Left renal cortex interstitium (tissue), 4 donors: ENCODE data around the gene RIPOR2. TPM values are rescaled to one million over a fixed set of nuclear protein-coding genes. Genes with fewer than 3 reads are reported as not detected.

Experiments used
- DNase-seq, 4 donors: peaks; one replicate each; pipeline ENCODE4 v3.0.0-alpha.2; 2013; ENCODE audit warnings: low read depth in 4 of 4, low spot score in 2 of 4, missing footprints in 1 of 4
- polyA plus RNA-seq, 4 donors: library from polyadenylated mRNA; unstranded; fragments of 120-200 nt; gene quantifications; one replicate each; pipeline ENCODE4 v1.2.1, GENCODE V29; 2013; ENCODE audit not compliant: insufficient read length in 4 of 4

The RIPOR2 gene
- polyA plus RNA-seq, 4 donors: 6.0 to 8.8 (median 7.1) TPM

DNA sequence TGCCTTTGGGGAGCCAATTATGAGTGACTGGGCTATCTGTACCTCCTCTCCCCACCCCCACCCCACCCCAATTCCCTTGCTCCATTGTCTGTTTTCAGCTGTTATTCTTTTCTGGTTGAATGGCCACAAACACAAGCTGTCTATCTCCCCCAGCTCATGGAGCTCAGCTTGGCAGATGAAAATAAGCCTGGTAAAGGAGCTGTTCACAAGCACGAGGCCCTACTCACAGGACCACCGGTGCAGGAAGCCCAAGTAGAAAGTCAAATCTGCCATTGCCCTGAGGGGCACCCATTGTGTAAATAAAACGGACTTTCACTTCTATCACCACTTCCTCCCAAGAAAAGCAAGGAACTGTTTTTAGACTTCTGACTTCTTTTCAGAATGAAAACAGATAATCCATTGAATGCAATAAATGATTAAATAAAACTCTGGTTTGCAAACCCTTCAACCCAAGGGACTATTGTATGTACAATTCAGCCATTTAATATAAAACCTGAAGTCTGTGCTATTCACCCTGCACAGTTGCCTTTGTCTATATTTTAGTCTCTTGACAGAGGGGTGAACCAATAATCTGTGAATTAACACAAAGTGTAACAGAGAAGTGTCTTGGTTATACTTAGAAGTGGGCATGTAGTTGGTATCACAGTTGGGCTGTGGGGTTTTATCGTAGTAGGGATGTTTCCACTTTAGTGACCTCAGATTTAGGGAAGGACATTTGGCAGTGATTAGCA lies 27.7 kb downstream of the RIPOR2 start:
- DNase-seq: no peak

DNA sequence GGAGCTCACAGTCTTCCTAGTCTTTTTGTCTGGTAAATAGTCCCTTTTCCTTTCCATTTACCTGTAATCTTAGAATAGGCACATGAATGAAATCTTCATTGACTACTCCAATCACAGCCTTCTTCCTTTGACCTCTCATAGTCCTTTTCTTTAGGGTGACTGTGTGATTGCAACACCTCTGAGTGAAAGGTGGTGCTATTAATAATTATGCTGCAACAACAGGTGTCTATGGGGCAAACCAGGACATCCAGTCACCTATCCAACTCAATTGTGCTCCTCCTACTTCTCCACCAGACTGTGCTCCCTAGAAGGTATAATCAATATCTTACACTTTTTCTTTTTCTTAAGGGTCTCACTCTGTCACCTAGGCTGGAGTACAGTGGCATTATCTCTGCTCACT lies 29.4 kb downstream of the RIPOR2 start:
- no peak for DNase-seq

DNA sequence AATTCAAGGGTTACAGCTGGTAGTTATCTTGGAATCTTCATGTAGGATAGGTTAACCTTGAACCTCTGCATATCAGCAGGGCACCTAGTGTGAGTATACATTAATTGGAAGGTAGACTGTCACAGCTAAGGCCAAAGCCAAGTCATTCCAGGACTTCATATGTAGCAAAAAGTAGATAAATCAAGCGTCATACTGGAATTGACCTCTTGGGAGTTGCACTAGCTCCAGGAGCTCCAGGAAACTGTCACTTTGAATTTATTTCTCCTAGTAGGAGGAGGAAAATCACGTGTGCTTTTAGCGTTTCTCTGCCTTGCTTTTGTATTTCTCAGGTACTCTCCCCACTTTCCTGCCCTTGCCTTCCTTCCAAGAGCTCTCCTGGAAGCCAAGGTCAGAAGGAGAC lies 30.3 kb downstream of the RIPOR2 start:
- no peak for DNase-seq

DNA sequence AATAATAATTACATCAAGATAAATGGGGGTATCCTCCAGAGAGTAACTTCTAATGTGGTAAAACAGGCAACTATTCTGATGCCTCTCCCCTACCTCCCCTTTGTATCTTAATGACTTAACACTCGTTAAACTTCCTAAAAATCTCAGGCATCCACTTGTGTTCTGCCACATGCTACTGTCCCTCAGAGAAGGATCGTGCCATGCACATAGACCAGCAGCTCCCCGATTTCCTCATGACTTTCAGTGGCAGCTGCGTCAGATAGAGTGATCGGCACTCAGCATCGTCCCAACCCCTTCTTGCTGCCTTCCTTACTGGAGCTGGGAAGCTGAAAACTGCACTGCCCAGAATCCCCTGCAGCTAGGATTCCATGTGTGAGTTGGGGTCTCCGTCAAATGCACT lies 32.1 kb downstream of the RIPOR2 start:
- DNase-seq: no peak

DNA sequence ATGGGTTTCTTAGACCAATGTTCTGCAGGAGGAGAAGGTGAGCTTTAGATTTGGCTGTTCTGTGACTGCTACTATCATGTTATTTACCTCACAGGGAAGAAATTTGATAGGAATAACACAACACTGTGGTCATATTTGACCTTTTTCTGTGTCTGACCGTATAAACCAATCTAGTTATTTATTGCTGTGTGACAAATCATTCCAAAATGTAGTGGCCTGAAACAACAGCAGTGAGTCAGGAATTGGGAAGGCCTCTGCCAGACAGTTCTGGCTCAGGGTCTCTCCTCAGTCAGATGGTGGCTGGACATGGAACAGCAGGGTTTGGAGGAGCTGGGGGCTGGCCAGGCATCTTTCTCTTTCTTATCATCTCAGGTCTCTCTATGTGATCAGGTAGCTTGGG lies 33.0 kb downstream of the RIPOR2 start:
- DNase-seq: no peak

DNA sequence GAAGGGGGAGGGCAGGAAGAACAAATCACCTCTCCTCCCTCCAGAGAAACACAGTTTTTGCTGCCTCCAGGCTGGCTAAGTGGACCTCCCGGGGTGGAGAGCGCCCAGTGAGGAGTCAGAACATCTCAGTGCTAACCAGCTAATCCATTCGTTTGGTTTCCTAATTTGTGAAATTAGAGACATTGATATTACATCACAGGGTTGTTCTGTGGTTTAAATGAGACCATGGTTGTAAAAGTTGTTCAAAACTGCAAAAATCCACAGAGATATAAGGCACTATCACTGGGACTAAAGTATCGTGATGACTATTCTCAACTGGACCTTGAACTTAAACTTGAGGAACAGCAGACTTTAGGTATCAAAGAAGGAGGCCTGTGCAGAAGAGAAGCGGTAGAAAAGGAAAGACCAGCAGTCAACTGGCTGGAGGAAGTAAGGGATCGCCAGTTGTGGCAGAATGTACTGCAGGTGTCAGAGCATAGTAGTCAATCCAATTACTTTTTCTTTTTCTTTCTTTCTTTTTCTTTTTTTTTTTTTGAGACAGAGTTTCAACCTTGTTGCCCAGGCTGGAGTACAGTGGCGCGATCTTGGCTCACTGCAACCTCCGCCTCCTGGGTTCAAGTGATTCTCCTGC lies 33.9 kb downstream of the RIPOR2 start:
- no peak for DNase-seq

DNA sequence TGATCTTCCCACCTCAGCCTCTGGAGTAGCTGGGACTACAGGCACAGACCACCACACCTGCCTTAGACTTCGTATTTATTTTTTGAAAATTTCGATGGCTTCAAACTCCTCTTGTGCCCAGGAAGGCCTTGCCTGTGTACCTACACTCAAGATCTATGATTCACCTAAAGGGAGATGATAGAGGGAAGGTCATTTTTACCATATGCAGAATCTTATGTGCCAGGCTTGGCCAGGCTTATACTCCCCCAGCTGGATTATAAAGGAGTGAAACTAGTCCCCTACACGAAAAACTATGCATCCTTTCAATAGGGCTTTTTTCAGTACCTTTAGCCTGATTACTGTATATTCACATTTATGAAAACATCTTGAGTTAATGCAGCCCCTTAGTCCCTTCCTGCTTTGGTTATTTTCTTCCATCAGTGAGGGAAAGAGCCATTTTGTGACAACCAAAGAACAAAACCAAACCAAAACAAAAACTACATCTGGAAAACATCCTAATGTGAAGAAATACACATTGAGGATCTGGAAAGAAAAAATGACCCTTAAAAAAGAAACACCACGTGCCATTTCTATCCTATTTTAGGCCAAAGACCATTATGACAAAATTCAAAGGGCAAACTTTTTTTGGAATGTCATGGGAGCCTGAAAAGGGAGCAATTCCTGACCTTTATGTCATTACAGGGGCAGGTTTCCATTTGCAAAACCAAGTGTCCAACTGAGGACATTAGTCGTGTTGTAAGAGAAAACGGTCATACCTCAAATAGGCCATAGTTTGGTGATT lies 34.7 kb downstream of the RIPOR2 start:
- no peak for DNase-seq

DNA sequence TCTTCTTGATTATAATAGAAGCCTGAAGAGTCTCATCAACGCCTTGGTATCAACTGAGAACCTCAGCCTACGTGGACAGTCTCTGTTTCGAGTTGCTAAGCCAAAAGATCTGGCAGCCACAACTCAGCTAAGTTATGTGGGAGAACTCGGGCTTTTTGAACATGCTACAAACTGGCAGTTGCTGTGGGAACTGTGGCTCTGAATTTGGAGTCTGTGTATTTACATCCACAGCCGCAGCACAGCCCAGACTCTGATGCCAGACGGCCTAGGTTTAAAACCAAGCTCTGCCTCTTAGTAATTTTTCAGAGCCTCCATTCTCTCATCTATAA lies 35.8 kb downstream of the RIPOR2 start:
- no peak for DNase-seq

DNA sequence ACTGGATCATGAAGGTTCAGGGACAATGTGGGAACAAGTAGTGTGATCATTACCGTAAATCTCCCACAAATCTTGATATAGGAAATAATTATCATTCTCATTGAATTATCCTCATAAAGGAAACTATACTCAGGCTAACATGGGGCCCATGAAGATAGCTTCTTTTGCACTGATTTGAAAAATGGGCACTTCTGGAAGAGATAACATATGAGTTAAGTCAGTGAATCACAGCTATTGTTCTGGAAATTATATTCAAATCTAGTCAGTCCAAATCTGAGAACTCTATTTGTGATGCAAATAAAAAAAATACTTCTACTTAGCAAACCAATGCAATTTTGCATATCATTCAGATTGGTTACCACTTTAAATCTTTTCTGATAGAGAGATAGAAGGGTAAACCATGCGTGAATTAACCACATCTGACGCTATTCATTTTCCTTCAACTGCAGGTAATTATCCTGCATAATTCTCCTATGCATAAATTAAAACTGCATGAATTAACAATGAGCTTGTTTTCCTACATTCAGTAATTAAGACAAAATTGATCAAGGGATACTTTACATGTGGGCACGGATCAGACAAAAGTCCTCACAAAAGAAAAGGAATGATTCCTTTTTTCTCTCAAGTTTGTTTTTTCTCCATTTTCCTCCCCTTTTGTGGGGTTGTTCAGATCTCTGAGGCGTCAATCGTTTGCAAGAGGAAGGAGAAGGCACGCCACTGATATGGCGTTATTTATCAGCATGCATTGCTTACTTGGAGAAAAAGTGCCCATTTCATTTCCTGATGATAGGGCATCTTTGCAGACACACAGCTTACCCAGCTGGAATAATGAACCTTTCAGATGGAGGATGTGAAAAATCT lies 36.4 kb downstream of the RIPOR2 start:
- no peak for DNase-seq

DNA sequence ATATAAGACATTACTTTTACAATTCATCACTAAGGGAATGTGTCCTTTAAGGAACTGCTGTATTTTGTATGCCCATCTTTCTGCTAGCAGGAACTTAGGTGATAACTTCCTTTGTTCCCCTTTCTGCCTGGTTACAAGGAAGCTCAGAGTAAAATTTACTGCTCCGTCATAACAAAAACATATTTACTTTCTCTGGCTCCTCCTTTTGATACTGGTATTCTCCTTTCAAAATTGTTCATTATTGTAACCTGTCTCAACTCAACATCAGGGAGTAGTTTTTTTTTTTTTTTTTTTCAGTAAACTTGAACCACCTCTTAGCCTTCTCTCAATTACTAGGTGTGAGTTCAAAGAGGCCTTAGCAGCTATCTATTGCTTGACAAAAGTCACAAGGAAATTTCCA lies 37.1 kb downstream of the RIPOR2 start:
- DNase-seq: no peak

DNA sequence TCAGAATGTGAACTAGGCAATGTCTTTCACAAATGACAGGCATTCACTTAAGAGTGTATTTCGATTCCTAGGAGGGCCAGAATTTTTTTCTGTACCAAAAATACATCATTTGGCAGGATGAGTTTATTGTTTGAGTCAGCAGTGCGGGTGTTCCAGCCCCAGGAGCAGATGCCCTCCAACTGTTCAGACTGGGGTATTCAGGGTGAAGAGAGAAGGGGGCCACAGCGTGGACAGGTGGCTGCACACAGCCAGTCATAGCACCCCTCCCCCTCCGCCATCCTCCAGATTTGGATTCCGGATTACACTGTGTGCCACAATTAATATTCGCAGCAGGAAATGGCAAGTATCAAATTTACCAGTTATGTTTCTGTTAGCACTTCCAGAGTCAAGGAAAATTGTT lies 38.6 kb downstream of the RIPOR2 start:
- no peak for DNase-seq

DNA sequence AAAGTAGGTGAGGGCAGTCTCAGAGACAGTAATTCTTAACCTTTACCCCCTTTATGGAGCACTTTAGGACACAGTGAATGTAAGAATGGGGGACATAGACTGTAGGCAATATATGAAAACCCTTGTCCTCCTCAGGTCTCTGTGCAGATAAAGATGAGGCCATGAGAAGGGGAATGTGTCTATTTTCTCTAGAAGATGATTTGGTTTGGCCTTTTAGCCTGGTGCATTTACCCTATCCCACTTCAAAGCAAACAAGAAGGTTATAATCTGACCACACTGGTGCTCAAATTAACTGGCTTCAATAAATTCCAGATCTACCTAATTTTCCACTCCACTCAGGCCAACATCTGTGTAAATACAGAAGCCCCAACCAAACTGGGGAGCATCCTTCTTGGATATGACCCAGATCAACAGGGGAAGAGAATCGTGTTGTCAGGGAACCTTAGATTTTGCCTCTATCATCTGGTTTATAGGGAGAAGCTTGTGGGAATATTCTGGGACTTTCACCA lies 42.4 kb downstream of the RIPOR2 start:
- no peak for DNase-seq

DNA sequence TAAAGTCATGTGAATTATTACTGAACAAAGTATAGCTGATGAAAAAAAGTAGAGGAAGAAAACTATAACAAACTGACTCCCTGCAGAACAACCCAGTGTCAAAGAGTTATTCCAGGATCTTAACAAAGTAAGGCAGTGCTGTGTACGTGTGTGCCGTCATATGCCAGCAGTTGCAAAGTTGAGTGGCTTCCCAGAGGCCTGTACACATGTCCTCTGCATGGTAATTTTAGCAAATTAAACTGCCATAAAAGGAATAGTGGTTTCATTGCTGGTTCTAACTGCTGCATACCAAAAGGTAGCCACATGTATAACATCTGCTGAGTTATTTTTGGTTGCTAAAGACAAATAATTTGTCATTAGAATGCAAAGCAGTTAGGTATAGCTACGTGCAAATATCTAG lies 44.8 kb downstream of the RIPOR2 start:
- no peak for DNase-seq

DNA sequence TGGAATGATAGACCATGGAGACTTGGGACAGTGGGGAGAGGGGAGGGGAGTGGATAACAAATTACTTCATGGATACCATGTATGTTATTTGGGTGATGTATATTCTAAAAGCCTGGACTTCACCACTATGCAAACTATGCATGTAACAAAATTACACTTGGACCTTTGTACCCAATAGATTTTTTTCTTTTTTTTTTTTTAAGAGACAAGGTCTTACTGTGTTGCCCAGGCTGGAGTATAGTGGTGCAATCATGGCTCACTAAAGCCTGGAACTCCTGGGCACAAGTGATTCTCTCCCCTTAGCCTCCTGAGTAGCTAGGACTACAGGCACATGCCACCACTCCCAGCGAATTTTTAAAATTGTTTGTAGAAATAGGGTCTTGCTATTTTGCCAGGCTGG lies 45.3 kb downstream of the RIPOR2 start:
- no peak for DNase-seq

DNA sequence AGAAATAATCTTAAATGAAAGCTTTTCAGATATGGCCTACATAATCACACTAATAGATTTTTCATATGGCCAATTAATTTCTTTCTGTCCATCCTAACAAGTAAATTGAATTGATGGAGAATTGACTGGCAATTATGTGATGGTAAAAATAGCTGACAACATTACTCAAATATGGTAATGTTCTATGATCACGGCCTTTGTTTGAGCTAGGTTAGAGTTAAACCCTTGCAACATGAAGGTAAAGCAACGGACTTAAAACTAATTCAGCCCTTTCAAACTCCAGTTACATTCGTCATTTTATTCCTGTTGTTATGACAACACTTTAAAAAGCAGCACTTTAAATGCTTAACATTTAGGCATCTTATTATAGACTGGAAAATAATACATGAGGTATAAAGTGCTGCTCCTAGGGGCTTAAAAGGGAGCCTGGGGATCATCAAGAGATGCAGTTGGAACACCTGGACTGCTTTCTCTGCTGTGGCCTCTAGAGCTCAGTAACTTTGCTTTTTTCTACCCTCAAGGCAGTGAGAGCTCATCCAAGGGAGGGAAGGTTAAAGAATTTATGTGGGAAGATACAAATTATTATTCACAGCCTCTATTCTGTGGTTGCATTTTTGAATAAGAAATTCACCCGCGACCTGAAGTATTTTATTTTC lies 46.9 kb downstream of the RIPOR2 start:
- no peak for DNase-seq

DNA sequence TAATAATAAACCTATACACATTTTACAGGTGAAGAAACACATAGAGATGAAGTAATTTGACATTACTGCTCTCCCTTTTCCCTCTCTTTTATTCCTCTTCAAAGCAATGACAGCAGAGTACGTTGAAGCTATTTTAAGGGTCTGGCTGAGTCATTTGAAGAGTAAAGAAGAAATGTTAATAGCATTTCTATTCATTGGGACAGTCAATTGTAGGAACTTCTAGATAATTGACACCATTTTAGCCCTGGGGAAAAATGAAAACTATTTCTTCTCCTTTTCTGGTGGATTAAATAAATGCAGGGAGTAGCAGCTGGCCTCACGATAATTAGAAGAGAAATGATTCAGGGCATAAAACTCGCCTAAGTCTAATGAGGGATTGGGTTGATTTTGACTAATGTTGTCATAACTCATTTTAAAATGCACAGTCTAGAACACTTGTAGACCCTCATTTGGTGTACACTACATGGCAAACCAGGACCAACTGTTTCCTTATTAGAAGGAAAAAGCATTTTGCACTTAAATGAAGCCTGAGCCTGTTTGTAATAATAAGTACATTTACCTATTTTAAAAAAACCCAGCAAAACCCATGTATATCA lies 48.1 kb downstream of the RIPOR2 start:
- DNase-seq: no peak

DNA sequence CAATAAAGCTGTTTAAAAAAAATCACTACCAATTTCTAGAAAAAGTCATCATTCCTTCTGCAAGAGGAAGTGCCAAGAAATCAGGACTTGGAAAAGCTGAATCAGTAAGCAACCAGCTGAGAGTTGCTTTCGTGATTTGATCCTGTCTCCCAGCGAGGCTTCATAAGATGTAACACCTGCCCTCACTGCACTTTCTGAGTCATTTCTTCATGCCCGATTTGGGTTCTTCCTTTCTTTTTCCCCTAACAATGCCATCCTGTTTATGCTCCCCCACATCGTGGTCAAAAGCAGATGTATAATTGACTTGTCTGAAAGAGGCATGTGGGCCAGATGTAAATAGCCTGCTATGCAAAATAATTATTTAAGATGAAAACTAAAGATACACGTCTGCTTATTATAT lies 52.1 kb downstream of the RIPOR2 start:
- DNase-seq: no peak

DNA sequence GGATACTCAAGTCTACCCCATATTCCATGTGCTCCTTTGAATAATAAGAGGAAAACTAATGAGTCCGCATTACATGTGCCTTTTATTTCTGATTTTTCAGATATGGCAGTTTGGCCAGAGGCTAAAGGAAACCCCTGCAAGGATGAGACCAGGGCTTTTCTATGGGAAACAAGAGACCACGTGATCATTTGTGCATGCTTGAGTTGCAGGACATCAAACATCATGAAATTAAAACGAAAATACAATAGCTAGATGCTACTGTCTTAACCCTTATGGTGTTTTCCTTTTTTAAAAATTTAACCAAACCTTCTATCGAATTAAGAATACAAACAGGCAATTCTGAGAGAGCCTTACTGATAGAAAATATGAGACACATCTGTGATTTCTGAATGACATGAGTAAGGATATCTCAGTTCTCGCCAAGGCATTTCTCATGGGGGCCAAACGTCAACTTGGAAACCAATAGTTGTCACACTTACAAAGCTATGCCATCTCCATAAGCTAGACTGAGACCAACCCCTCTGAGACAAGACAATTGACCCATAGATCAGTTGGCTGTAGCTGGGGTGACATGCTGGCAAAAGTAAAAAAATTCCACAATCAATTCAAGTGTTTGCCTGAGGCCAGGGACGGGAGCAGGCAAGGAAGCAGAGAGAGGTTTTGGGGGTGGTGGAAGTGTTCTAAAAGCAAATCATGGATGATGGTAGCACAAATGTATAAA lies 52.8 kb downstream of the RIPOR2 start:
- DNase-seq: no peak

DNA sequence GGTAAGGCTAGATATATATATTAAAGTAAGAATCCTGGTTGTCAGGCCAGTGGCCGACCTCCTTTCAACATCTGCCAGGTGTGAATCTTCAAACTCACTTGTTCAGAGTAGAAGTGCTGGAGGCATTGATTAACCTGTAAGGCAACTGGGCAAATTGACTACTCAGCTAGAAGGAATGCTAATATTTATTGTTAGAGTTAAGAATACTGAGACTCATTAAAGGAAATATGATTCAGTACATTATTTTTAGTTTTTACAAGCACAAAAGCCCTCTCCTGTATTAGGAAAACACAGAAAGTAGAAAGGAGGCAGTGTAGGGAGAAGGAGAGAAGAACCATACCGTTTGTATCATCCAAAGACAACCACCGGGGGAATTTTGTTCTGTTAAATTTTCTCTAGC lies 53.5 kb downstream of the RIPOR2 start:
- DNase-seq: no peak
